Kidney (tissue), 14 donors: ENCODE results near the gene ADAP2. TPM values are rescaled to one million over a fixed set of nuclear protein-coding genes. Genes with fewer than 3 reads are reported as not detected.
"Not testable (repeated sequence)": the region's sequence is repeated elsewhere in the genome, so short reads cannot be mapped to it uniquely, and the experiment has no call there.

Source experiments
- DNase-seq, 5 donors: peaks; one replicate each; pipeline ENCODE4 v3.0.0-alpha.2; 2013 to 2020
- FAIRE-seq: peaks from 2 replicates; lab custom pipeline; 2012; peaks lifted over from hg19 to GRCh38; lab: Jason Lieb, UNC
- H3K27ac ChIP-seq, 2 donors: one replicate each; pipeline ENCODE4 v1.7.0; 2013; ENCODE audit warnings: low read depth in 2 of 2, low read length in 2 of 2, inconsistent platforms in 1 of 2
- H3K27me3 ChIP-seq: one replicate; pipeline ENCODE4 v1.7.1; 2013; ENCODE audit warnings: low read length, inconsistent platforms; ENCODE audit not compliant: control insufficient read depth, insufficient read depth
- H3K36me3 ChIP-seq, 3 donors: one replicate each; pipeline versions ENCODE4 v1.7.0 to v1.7.1; 2013; ENCODE audit warnings: low read length in 3 of 3, control low read depth in 1 of 3, inconsistent platforms in 1 of 3; ENCODE audit not compliant: insufficient read depth in 3 of 3, control insufficient read depth in 2 of 3
- H3K4me1 ChIP-seq, 3 donors: one replicate each; pipeline versions ENCODE4 v1.7.0 to v1.7.1; 2013; ENCODE audit warnings: low read length in 3 of 3, inconsistent platforms in 1 of 3, low read depth in 1 of 3; ENCODE audit not compliant: control insufficient read depth in 2 of 3, insufficient read depth in 2 of 3
- H3K4me3 ChIP-seq, 3 donors: one replicate each; pipeline versions ENCODE4 v1.7.0 to v1.8.1; 2013; ENCODE audit warnings: low read length in 3 of 3, control low read depth in 1 of 3, inconsistent platforms in 1 of 3
- H3K9ac ChIP-seq, 3 donors: one replicate each; pipeline versions ENCODE4 v1.7.0 to v1.7.1; 2013; ENCODE audit warnings: low read length in 3 of 3, control low read depth in 1 of 3, inconsistent platforms in 1 of 3
- H3K9me3 ChIP-seq, 3 donors: one replicate each; pipeline versions ENCODE4 v1.7.0 to v1.7.1; 2013; ENCODE audit warnings: low read length in 3 of 3, control low read depth in 1 of 3, inconsistent platforms in 1 of 3; ENCODE audit not compliant: control insufficient read depth in 2 of 3, insufficient read depth in 1 of 3
- CTCF ChIP-seq: IDR thresholded peaks from 3 replicates; pipeline ENCODE4 v1.5.1; 2012; ENCODE audit warnings: mild to moderate bottlenecking, moderate library complexity, borderline replicate concordance; ENCODE audit not compliant: insufficient read depth; ENCODE audit errors: extremely low read depth
- intact Hi-C: fragments of 100-400 bp; cut with DNase I; formaldehyde crosslinking; loops from one replicate; pipeline ENCODE4 v1.11.1; 2022
- polyA plus RNA-seq: library from polyadenylated mRNA; stranded (reverse); fragments of 350-450 nt; fragmentation: Illumina TruSeq; extraction: RNeasy Lipid Tissue Mini Kit (QIAGEN cat#74804); gene quantifications from one replicate; pipeline ENCODE4 v1.2.3, GENCODE V29; 2014; ENCODE audit warnings: low read depth, low replicate concordance; ENCODE audit not compliant: insufficient read depth
- total RNA-seq: library from RNA; stranded (reverse); fragmentation: NEBNext Ultra II Directional; extraction: Animal tissue kit (Norgen Biotek cat#: 25700); gene quantifications from one replicate; pipeline ENCODE4 v1.2.1, GENCODE V29; 2021
- donor health status: control.
- donor health status: control.
- donor health status: control.
- donor health status: control.
- donor health status: control.
- donor health status: DM: yes; HTN: yes; CAD: no.
- donor health status: Normal renal cell carcinoma (clear cell type).

The ADAP2 gene
- total and polyA plus RNA-seq, 2 donors from 2014 or later, result 6.5 to 24.8 TPM

DNA sequence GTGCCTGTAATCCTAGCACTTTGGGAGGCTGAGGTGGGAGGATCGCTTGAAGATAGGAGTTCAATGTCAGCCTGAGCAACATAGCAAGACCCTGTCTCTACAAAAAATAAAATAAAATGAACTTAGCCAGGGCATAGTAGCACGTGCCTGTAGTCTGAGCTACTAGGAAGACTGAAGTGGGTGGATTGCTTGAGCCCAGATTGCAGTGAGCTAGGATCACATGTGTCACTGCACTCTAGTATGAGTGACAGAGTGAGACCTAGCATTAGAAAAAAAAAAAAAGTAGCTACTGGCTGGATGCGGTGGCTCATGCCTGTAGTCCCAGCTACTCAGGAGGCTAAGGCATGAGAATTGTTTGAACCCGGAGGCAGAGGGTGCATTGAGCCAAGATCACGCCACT, 6.0 kb downstream of the ADAP2 start:
- H3K9me3 ChIP-seq, result no peaks in the 10 kb centered on the region
- H3K36me3 ChIP-seq, result no peaks in the 10 kb centered on the region
- TF ChIP-seq CTCF, result no peak
- no peak for DNase-seq
- H3K27me3 ChIP-seq, result peaks cover 3% of the 10 kb centered on the region
- no peak overlapping the region for H3K4me3 ChIP-seq
- FAIRE-seq, result no peak
- intact Hi-C loops, result no loop called here
- no peaks in the 10 kb centered on the region for H3K4me1 ChIP-seq
- no peak overlapping the region for H3K9ac ChIP-seq
- no peak overlapping the region for H3K27ac ChIP-seq

DNA sequence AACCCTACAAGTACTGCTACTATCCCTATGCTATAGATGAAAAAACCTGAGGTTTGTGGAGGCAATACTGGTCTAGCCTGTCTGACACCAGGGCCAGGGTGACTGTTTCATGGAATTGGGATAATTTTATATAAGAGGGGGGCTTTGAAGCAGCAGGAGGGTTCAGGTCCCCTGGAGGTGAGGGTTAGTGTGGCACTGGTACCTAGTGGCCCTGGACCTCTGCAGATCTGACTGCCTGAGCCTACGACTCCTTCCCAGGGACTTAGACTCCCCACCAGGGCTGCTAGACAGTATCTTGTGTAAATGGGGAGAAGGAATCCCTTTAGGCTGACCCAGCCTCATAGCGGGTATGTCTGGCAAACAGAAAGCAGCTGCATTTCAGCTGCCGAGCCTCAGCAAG, 6.8 kb downstream of the ADAP2 start:
- FAIRE-seq (no peak), DNase-seq (no peak)
- intact Hi-C loops, result no loop called here

DNA sequence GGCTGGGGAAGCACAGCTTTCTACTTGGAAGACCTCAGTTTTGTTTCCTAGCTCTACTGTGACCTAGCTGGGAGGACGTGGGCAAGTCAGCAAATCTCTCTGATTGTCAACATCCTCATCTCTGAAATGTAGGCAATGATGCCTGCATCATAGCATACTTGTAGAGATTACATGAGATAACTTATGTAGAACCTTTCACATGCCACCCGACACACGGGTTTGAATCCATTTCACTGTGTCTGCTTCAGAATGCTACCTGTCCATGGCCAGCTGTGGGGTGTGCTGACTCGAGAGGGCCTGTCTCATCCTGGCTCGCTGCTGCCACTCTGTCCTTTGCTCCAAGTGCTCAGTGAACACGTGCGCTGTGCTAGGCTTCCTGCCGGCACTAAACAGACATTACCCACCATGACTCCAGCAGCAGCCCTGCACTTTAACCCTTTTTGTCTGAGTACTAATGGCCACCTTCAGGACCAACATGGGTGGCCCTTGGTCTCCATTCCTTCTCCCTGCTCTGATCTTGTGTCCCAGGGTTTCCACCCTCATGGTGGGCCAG, 7.4 kb downstream of the ADAP2 start:
- no peaks in the 10 kb centered on the region for H3K9me3 ChIP-seq
- no peak for DNase-seq
- no peak for FAIRE-seq
- H3K9ac ChIP-seq, result no peak overlapping the region
- no peaks in the 10 kb centered on the region for H3K27me3 ChIP-seq
- intact Hi-C loops, result no loop called here
- peaks cover 0 to 2% (median 0%) of the 10 kb centered on the region in 3 donors for H3K36me3 ChIP-seq
- no peak overlapping the region for H3K4me3 ChIP-seq
- H3K4me1 ChIP-seq, result no peaks in the 10 kb centered on the region
- H3K27ac ChIP-seq, result no peak overlapping the region
- no peak for TF ChIP-seq CTCF

More for the DNA sequence above, 6.8 kb downstream of the ADAP2 start:
- TF ChIP-seq CTCF, result no peak
- Histone ChIP-seq H3K36me3 (no peaks in the 10 kb centered on the region), H3K27me3 (no peaks in the 10 kb centered on the region), H3K4me1 (no peaks in the 10 kb centered on the region), H3K4me3 (no peak overlapping the region), H3K9me3 (no peaks in the 10 kb centered on the region), H3K9ac (no peak overlapping the region), H3K27ac (no peak overlapping the region)

DNA sequence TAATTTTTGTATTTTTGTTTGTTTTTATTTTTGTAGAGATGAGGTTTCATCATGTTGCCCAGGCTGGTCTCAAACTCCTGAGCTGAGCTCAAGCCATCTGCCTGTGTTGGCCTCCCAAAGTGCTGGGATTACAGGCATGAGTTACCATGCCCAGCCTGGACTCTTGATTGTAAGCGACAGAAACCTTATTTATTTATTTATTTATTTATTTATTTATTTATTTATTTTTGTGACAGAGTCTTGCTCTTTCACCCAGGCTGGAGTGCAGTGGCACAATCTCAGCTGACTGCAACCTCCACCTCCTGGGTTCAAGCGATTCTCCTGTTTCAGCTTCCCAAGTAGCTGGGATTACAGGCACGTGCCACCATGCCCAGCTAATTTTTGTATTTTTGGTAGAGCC, 8.1 kb downstream of the ADAP2 start:
- H3K27me3 ChIP-seq, H3K4me3 ChIP-seq, FAIRE-seq, H3K9me3 ChIP-seq, H3K27ac ChIP-seq, H3K9ac ChIP-seq, intact Hi-C loops, H3K4me1 ChIP-seq, DNase-seq, H3K36me3 ChIP-seq: not testable (repeated sequence)
